CMK (cell line): ENCODE measurements around the gene AP3B1.

ENCODE experiments used
- DNase-seq: peaks from one replicate; pipeline ENCODE4 v3.0.0-alpha.2; 2010; ENCODE audit warnings: low read depth

Gene AP3B1

GRCh38 chr5:78288246-78288645, 6.3 kb downstream of the AP3B1 start:
- no peak for DNase-seq

GRCh38 chr5:78287833-78288232, 6.7 kb downstream of the AP3B1 start:
- no peak for DNase-seq

DNA sequence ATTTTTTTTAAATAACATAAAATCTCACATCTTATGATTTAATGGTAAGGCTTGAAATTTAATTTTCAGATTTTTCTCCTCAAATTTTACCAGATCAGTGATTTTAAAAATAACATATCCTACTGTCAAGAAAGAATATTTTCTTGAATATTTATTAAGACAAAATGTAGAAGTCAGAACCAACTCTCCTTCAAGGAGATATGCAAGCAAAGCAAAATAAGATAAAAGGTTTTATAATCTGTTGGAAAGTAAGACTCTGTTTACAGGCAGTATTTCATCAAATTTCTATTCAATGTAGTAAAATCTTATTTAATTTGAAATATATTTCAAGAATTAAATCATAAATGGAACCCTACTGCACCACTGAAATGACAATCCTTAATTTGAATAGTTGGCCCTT, 7.3 kb downstream of the AP3B1 start:
- DNase-seq: no peak

DNA sequence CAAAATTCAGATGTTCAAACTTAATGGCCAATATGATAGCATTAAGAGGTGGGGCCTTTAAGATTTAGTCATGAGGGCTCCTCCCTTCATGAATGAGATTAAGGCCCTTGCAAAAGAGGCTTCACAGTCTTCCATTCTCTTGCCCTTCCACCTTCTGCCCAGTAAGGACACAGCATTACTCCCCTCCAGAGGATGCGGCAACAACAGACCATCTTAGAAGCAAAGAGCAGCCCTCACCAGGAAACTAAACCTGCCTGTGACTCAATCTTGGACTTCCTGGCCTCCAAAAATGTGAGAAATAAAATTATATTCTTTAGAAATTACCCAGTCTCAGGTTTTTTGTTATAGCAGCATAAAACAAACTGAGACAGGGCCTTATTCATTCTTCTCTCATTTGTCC, 8.2 kb downstream of the AP3B1 start:
- no peak for DNase-seq

- DNase-seq: no peak
These were observed 10.7 kb downstream of the AP3B1 start for GRCh38 chr5:78283802-78284201.

DNA sequence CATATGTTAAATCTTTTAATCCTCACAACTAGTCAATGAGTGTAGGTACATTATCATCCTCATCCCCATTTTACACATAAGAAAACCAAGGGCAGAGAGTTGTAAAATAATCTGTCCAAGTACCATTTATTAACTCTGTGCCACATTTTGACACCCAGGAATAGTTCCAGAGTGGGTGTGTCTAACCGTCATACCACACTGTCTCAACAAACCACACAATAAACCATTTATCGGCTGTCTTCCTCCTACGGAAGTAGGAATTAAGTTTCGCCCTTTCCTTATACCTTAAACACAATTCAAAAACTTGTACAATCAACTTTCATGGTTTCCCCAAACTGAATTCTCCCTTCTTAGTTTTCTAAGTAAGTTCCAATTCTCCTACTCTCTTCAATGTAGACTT, 11.4 kb downstream of the AP3B1 start:
- DNase-seq: no peak

DNA sequence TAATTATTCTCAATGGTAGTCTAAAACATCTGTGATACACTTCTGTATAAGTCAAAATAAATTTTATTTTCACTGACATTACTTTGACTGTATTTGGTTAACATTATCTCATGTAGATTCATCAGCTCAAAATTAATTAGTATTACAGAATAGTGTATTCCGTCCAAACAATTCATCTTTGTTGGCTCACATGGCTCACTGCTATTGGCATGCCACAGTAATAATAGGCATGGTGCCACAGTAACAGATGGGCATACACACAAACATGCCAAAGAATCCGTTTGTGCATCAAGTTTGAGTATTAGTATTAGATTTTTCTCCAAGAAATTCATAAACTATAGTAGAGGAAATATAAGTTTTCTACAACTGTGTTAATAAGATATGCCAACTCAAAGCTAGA, 14.2 kb downstream of the AP3B1 start:
- no peak for DNase-seq

DNA sequence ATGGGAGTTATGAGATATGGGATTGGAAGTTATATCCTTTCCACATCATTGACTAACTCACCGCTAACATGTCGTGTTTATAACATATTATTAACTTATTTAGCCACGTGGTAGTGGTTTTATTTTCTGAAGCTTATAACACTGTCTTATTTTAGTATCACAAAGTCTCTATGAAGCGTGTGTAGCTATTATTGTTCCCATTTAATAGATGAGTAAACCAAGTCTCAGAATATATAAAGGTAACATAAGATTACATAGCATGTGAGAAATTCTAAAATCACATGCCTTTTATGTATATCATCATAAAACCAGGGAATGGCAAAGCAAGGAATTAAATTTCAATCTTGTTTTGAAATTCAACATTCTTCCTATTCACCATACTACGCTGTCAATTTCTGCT, 15.3 kb downstream of the AP3B1 start:
- DNase-seq: no peak

DNA sequence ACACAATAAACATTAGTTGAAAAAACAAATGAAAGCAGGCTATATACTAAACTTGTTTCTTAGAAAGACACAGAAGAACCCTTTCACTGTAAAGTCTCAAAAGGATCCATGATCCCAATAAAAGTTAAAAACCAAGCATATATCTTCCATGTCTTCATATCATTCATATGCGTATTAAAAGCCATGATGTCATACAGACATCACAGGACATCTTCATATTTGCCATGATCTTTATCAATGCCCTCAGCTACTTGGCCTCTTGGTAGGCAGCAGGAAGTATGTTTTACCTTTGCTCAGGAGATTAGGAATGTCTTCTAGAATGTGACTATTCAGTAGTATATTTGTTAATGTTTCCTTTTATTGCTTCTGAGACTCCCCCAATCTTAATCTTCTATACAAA, 16.8 kb downstream of the AP3B1 start:
- no peak for DNase-seq

DNA sequence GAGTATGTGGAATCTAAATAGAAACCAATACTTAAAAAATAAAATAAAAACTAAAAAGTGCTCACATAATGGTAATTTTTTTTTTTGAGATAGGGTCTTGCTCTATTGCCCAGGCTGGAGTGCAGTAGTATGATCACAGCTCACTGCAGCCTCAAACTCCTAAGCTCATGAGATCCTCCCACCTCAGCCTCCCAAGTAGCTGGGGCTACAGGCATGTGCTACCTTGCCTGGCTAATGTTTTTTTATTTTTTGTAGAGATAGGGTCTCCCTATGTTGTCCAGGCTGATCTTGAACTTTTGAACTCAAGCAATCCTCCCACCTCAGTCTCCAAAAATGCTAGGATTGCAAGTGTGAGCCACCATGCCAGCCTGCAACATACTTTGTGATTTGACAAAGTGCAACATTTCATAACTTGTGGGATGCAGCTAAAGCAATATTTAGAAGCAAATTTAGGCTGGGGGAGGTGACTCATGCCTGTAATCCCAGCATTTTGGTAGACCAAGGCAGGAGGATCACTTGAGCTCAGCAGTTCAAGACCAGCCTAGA, 18.4 kb downstream of the AP3B1 start:
- DNase-seq: no peak

DNA sequence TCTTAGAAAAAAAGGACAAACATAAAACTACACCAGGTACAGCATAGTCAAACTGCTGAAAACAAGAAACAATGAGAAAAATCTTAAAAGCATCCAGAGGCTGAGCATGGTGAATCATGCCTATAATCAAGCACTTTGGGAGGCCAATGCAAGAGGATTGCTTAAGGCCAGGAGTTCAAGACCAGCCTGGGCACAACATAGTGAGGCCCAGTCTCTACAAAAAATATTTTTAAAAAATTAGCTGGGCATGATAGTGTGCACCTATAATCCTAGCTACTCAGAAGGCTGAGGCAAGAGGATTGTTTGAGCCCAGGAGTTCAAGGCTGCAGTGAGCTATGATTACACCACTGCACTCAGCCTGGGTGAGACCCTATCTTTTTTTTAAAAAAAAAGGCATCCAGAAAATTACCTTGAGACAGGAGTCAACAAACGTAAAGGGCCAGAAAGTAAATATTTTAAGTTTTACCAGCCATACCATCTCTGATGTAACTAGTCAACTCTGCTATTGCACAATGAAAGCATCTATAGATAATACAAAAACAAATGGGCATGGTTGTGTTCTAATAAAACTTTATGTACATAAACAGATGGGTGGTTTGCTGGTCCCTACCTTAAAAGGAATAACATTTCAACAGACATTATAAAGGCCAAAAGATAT, 19.8 kb downstream of the AP3B1 start:
- no peak for DNase-seq

- DNase-seq: no peak
These were observed 21.1 kb downstream of the AP3B1 start for GRCh38 chr5:78273436-78273835.

GRCh38 chr5:78271766-78272165, 22.7 kb downstream of the AP3B1 start:
- DNase-seq: no peak

DNA sequence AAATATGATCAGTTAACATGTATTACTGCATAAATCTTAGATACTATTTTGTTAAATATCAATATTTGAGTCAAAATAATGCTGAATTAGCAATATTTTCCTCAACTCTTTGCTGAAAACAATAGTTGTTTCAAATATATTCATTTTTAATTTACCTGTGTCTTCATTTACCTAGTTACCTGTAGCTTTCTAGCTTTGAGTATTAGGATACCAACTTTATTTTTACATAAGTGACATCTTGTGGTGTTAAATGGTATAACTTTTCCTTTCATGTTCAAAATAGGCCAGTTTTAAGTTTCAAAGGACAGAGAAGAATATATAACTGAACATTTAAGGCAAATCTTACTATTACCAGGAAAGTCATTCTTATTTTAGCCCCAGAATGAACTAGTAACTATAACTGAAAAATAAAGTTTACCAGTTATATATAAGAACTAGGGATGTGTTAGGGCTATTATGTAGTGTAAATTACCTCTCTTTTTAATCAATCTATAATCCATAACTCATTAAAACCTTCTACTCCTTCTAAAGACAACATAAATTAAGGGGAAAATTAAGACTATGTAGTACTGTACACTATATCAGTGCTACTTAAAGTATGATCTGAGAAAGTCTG, 25.3 kb downstream of the AP3B1 start:
- DNase-seq: no peak

DNA sequence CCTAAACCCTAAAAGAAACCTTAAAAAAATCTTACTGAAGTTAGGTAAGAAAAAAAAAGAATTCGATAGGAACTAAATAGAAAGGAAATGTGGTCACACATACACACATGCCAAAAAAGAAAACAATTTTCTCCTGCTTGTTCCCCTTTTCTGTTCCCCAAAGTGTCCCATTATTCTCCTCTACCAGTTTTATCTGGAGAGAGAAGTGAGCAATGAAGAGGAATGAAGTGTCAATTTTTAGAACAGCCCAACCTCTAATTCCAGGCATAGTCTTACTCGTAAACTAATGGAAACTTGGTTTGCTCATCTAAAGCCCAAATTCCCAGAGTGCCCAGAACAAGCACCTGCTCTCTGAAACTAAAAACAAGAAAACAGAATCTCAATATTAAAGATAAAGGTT, 26.1 kb downstream of the AP3B1 start:
- no peak for DNase-seq

GRCh38 chr5:78265163-78265562, 29.3 kb downstream of the AP3B1 start:
- DNase-seq: no peak

DNA sequence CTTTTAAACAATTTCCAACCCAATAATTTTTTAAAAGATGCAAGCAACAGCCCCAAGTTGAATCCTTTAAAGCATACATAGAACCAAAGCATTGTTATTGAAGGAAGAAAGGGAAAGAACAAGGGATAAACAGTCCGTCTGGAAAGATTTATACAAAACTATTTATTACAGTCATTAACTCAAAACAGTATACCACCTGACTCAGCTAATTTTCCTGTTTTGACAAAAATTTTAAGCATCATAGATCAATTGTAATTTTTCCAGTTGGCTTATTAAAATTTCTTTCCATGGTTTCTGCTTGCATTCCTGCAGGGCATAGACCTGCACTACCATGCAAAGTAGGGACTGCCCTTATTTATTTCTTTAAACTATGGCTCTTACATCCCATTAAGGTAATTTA, 29.9 kb downstream of the AP3B1 start:
- no peak for DNase-seq

- no peak for DNase-seq
These were observed 33.7 kb downstream of the AP3B1 start for GRCh38 chr5:78260771-78261170.

- no peak for DNase-seq
These were observed 41.3 kb downstream of the AP3B1 start for GRCh38 chr5:78253201-78253600.

GRCh38 chr5:78252715-78253114, 41.8 kb downstream of the AP3B1 start:
- no peak for DNase-seq

- no peak for DNase-seq
These were observed 42.7 kb downstream of the AP3B1 start for GRCh38 chr5:78251663-78252284.

GRCh38 chr5:78245136-78245535, 49.4 kb downstream of the AP3B1 start:
- no peak for DNase-seq

GRCh38 chr5:78243639-78244038, 50.9 kb downstream of the AP3B1 start:
- no peak for DNase-seq

- DNase-seq: no peak
These were observed 51.4 kb downstream of the AP3B1 start for GRCh38 chr5:78243091-78243490.
